Activated T-cell treated with anti-CD3 and anti-CD28 coated beads, Interleukin-2, amount 50 U/mL, for 4 hours (primary cell): ENCODE data around the gene GTF2F2. TPM values are rescaled to one million over a fixed set of nuclear protein-coding genes. Genes with fewer than 3 reads are reported as not detected.

Experiments used
- total RNA-seq, 3 donors: library from RNA; stranded (reverse); gene quantifications; one replicate each; pipeline ENCODE4 v1.2.1, GENCODE V29; 2021

The GTF2F2 gene
- total RNA-seq, 3 donors from 2014 or later: 34.5 to 35.9 (median 35.5) TPM

Other genes with a start within 250 kb of the GTF2F2 start
- 10 to 100 TPM; 15.7 to 16.3 (median 16.0) TPM for gene NUFIP1, start 131.0 kb upstream of the GTF2F2 start, total RNA-seq
- 10 to 100 TPM; 20.5 to 22.8 (median 21.9) TPM for gene GPALPP1, start 131.0 kb upstream of the GTF2F2 start, total RNA-seq
- not detected for gene KCTD4, start 80.5 kb downstream of the GTF2F2 start, total RNA-seq
- gene TPT1, start 220.7 kb downstream of the GTF2F2 start, total RNA-seq: 1,000 to 10,000 TPM; 1,937 to 2,193 (median 1,961) TPM